H9 (cell line): Measurements from ENCODE around the gene ELF5. TPM values are rescaled to one million over a fixed set of nuclear protein-coding genes. Genes with fewer than 3 reads are reported as not detected.

Experiments used
- DNase-seq: peaks from one replicate; pipeline ENCODE4 v3.0.0-alpha.2; 2017
- H2AFZ ChIP-seq: one replicate; pipeline ENCODE4 v1.6.1; 2013; ENCODE audit warnings: mild to moderate bottlenecking, low read length, control low read depth, moderate library complexity
- H2AK5ac ChIP-seq: 2 replicates; pipeline ENCODE4 v1.6.1; 2013; ENCODE audit warnings: low read length, control low read depth, mixed read lengths; ENCODE audit not compliant: insufficient read length
- H2BK120ac ChIP-seq: one replicate; pipeline ENCODE4 v1.6.1; 2013; ENCODE audit warnings: low read depth, mild to moderate bottlenecking, low read length, control low read depth, inconsistent platforms; ENCODE audit not compliant: poor library complexity, severe bottlenecking
- H2BK12ac ChIP-seq: 2 replicates; pipeline ENCODE4 v1.6.1; 2013; ENCODE audit warnings: low read length, control low read depth, mixed read lengths, low read depth; ENCODE audit not compliant: insufficient read length
- H2BK15ac ChIP-seq: 2 replicates; pipeline ENCODE4 v1.6.1; 2013; ENCODE audit warnings: low read depth, low read length, control low read depth
- H2BK20ac ChIP-seq: one replicate; pipeline ENCODE4 v1.6.1; 2013; ENCODE audit warnings: low read depth, mild to moderate bottlenecking, low read length, control low read depth, inconsistent platforms; ENCODE audit not compliant: poor library complexity, severe bottlenecking
- H2BK5ac ChIP-seq: 2 replicates; pipeline ENCODE4 v1.6.1; 2013; ENCODE audit warnings: low read length, control low read depth, mixed read lengths; ENCODE audit not compliant: insufficient read length
- H3K14ac ChIP-seq: 2 replicates; pipeline ENCODE4 v1.6.1; 2013; ENCODE audit warnings: low read length, control low read depth; ENCODE audit not compliant: insufficient read depth
- H3K18ac ChIP-seq: 2 replicates; pipeline ENCODE4 v1.6.1; 2013; ENCODE audit warnings: low read depth, mild to moderate bottlenecking, mixed read lengths, low read length, control low read depth; ENCODE audit not compliant: insufficient read length
- H3K23ac ChIP-seq: 2 replicates; pipeline ENCODE4 v1.6.1; 2013; ENCODE audit warnings: low read length, control low read depth, mixed read lengths, low read depth; ENCODE audit not compliant: insufficient read length
- H3K23me2 ChIP-seq: 2 replicates; pipeline ENCODE4 v1.6.1; 2013; ENCODE audit warnings: low read depth, mild to moderate bottlenecking, mixed read lengths, low read length, control low read depth; ENCODE audit not compliant: insufficient read length, poor library complexity, severe bottlenecking
- H3K27ac ChIP-seq: 2 replicates; pipeline ENCODE4 v1.5.1; 2013; ENCODE audit warnings: low read length, control low read depth, mixed read lengths, low read depth; ENCODE audit not compliant: insufficient read length
- H3K27me3 ChIP-seq: 2 replicates; pipeline ENCODE4 v1.6.1; 2013; ENCODE audit warnings: low read length, control low read depth, inconsistent platforms; ENCODE audit not compliant: insufficient read depth
- H3K4ac ChIP-seq: 2 replicates; pipeline ENCODE4 v1.6.1; 2013; ENCODE audit warnings: low read depth, mild to moderate bottlenecking, control low read depth, inconsistent platforms, low read length, moderate library complexity
- H3K4me1 ChIP-seq: 2 replicates; pipeline ENCODE4 v1.6.1; 2013; ENCODE audit warnings: low read length, control low read depth, inconsistent platforms; ENCODE audit not compliant: insufficient read depth
- H3K4me2 ChIP-seq: 2 replicates; pipeline ENCODE4 v1.6.1; 2013; ENCODE audit warnings: low read length, control low read depth, mixed read lengths; ENCODE audit not compliant: insufficient read length, insufficient read depth
- H3K56ac ChIP-seq: 2 replicates; pipeline ENCODE4 v1.6.1; 2013; ENCODE audit warnings: low read depth, mild to moderate bottlenecking, mixed read lengths, low read length, control low read depth; ENCODE audit not compliant: insufficient read length
- H3K79me1 ChIP-seq: 2 replicates; pipeline ENCODE4 v1.6.1; 2013; ENCODE audit warnings: low read depth, mild to moderate bottlenecking, moderate library complexity, low read length, control low read depth, inconsistent platforms; ENCODE audit not compliant: insufficient read depth, poor library complexity, severe bottlenecking
- H3K79me2 ChIP-seq: 2 replicates; pipeline ENCODE4 v1.6.1; 2013; ENCODE audit warnings: low read length, control low read depth, inconsistent platforms; ENCODE audit not compliant: insufficient read depth
- H3K9ac ChIP-seq: 2 replicates; pipeline ENCODE4 v1.6.1; 2013; ENCODE audit warnings: low read length, control low read depth, mixed read lengths; ENCODE audit not compliant: insufficient read length; ENCODE audit errors: extremely low read depth
- H3K9me3 ChIP-seq: one replicate; pipeline ENCODE4 v1.6.1; 2013; ENCODE audit warnings: low read depth, low read length, inconsistent platforms; ENCODE audit not compliant: control insufficient read depth
- H3T11ph ChIP-seq: one replicate; pipeline ENCODE4 v1.6.1; 2013; ENCODE audit warnings: mild to moderate bottlenecking, low read length, control low read depth, inconsistent platforms
- H4K20me1 ChIP-seq: one replicate; pipeline ENCODE4 v1.6.1; 2013; ENCODE audit not compliant: control insufficient read depth, insufficient read length, insufficient read depth
- H4K5ac ChIP-seq: 2 replicates; pipeline ENCODE4 v1.6.1; 2013; ENCODE audit warnings: low read depth, mild to moderate bottlenecking, mixed read lengths, low read length, control low read depth; ENCODE audit not compliant: insufficient read length
- H4K8ac ChIP-seq: replicated peaks from 2 replicates; pipeline ENCODE4 v1.6.1; 2013; ENCODE audit warnings: low read length, control low read depth, mixed read lengths, low read depth; ENCODE audit not compliant: insufficient read length
- H4K91ac ChIP-seq: 2 replicates; pipeline ENCODE4 v1.6.1; 2013; ENCODE audit warnings: low read depth, mild to moderate bottlenecking, moderate library complexity, mixed read lengths, low read length, control low read depth; ENCODE audit not compliant: insufficient read length
- H3K27ac Mint-ChIP-seq, 3 experiments: 2 replicates in 2 of 3; 3 replicates in 1 of 3; pipeline ENCODE4 v1.8.0; 2020 to 2021; ENCODE audit warnings: mixed read lengths in 3 of 3, mild to moderate bottlenecking in 1 of 3, moderate library complexity in 1 of 3
- H3K27me3 Mint-ChIP-seq: 2 replicates; pipeline ENCODE4 v1.8.0; 2021; ENCODE audit warnings: low read depth, mild to moderate bottlenecking, moderate library complexity, mixed read lengths
- H3K36me3 Mint-ChIP-seq, 3 experiments: 2 replicates in 2 of 3; 3 replicates in 1 of 3; pipeline ENCODE4 v1.8.0; 2020 to 2021; ENCODE audit warnings: low read depth in 3 of 3, mixed read lengths in 3 of 3; ENCODE audit not compliant: insufficient read depth in 1 of 3
- H3K4me1 Mint-ChIP-seq, 2 experiments: 2 replicates each; pipeline ENCODE4 v1.8.0; 2020; ENCODE audit warnings: mixed read lengths in 2 of 2
- H3K4me3 Mint-ChIP-seq, 2 experiments: 2 replicates in 1 of 2; 3 replicates in 1 of 2; pipeline ENCODE4 v1.8.0; 2020 to 2021; ENCODE audit warnings: mild to moderate bottlenecking in 2 of 2, mixed read lengths in 2 of 2, moderate library complexity in 1 of 2
- H3K9me3 Mint-ChIP-seq, 2 experiments: 2 replicates in 1 of 2; 3 replicates in 1 of 2; pipeline ENCODE4 v1.8.0; 2020; ENCODE audit warnings: mild to moderate bottlenecking in 2 of 2, mixed read lengths in 2 of 2, moderate library complexity in 1 of 2
- CTCF ChIP-seq: fragments of 200-600 bp; sonication (generic); conservative IDR thresholded peaks from 3 replicates; pipeline ENCODE4 v1.8.0; 2021; ENCODE audit warnings: antibody characterized with exemption, mild to moderate bottlenecking
- WGBS: extraction: QIAGEN DNeasy Blood & Tissue Kit; methylation state at CpG from one replicate; pipeline ENCODE4 v1.1.7; 2013; ENCODE audit warnings: missing lambda C conversion rate, low lambda C conversion rate, mixed read lengths; ENCODE audit not compliant: insufficient read length; ENCODE audit errors: extremely low coverage; 5-methylcytosine and 5-hydroxymethylcytosine counted together
- total RNA-seq: library from RNA; stranded (reverse); gene quantifications from 2 replicates; pipeline ENCODE4 v1.2.1, GENCODE V29; 2021

Gene ELF5
- total RNA-seq, 1 experiment from 2014 or later, result not detected

- Histone ChIP-seq H2BK12ac (no peak overlapping the region), H2AFZ (no peak overlapping the region), H3K23me2 (no peaks in the 10 kb centered on the region), H3K9ac (no peak overlapping the region), H3K4ac (no peak overlapping the region), H4K20me1 (no peaks in the 10 kb centered on the region), H3K27me3 (no peaks in the 10 kb centered on the region), H3K14ac (no peak overlapping the region), H3T11ph (no peak overlapping the region), H2BK15ac (no peak overlapping the region), H3K18ac (no peak overlapping the region), H3K23ac (no peak overlapping the region), H3K79me1 (no peaks in the 10 kb centered on the region), H3K79me2 (no peaks in the 10 kb centered on the region), H2BK120ac (no peak overlapping the region), H3K56ac (no peak overlapping the region), H4K8ac (no peak overlapping the region), H2BK20ac (no peak overlapping the region), H2BK5ac (no peak overlapping the region), H3K4me1 (no peaks in the 10 kb centered on the region), H3K4me2 (no peak overlapping the region), H2AK5ac (no peak overlapping the region), H4K5ac (no peak overlapping the region), H3K27ac (no peak overlapping the region), H4K91ac (no peak overlapping the region), H3K9me3 (no peaks in the 10 kb centered on the region)
- Mint-ChIP-seq H3K4me3 (no peak overlapping the region), H3K27ac (no peak overlapping the region), H3K27me3 (peaks cover 4% of the 10 kb centered on the region; the same call in 1 of the 2 replicates), H3K36me3 (no peaks in the 10 kb centered on the region), H3K9me3 (no peaks in the 10 kb centered on the region), H3K4me1 (peaks cover 4 to 10% of the 10 kb centered on the region in 2 experiments)
- no peak for TF ChIP-seq CTCF
- no peak for DNase-seq
- no CpG with 5 or more reads among the region's 4 CpGs for WGBS
Observed at GRCh38 chr11:34548278-34548677, 34.7 kb upstream of the ELF5 start.
